GM23338 (cell line): ENCODE measurements around the gene SH2D6. TPM values are rescaled to one million over a fixed set of nuclear protein-coding genes. Genes with fewer than 3 reads are reported as not detected.

Source experiments
- ATAC-seq: fragments of 200-7000 bp; cut with Tn5 transposase; 3 replicates; pipeline ENCODE4 v1.9.1; 2020
- DNase-seq: peaks from one replicate; pipeline ENCODE4 v3.0.0-alpha.2; 2015; ENCODE audit warnings: low spot score
- H2AFZ ChIP-seq: fragments of 200-600 bp; sonication (generic); 2 replicates; pipeline ENCODE4 v1.8.0; 2016; ENCODE audit warnings: antibody characterized with exemption, mild to moderate bottlenecking, moderate library complexity
- H3F3A ChIP-seq: fragments of 200-600 bp; sonication (generic); replicated peaks from 2 replicates; pipeline ENCODE4 v1.8.0; 2017; ENCODE audit warnings: antibody characterized with exemption, mixed run types, low read depth
- H3K27ac ChIP-seq: fragments of 200-600 bp; sonication (generic); 2 replicates; pipeline ENCODE4 v1.6.1; 2016; ENCODE audit warnings: low read depth
- H3K27me3 ChIP-seq: fragments of 200-600 bp; sonication (generic); 2 replicates; pipeline ENCODE4 v1.8.0; 2016; ENCODE audit warnings: mild to moderate bottlenecking, mixed run types, moderate library complexity; ENCODE audit not compliant: insufficient read depth
- H3K36me3 ChIP-seq: fragments of 200-600 bp; sonication (generic); 2 replicates; pipeline ENCODE4 v1.8.0; 2016; ENCODE audit warnings: mild to moderate bottlenecking; ENCODE audit not compliant: insufficient read depth
- H3K4me1 ChIP-seq: fragments of 200-600 bp; sonication (generic); 2 replicates; pipeline ENCODE4 v1.8.0; 2016; ENCODE audit warnings: mild to moderate bottlenecking, moderate library complexity; ENCODE audit not compliant: insufficient read depth
- H3K4me2 ChIP-seq: fragments of 200-600 bp; sonication (generic); 2 replicates; pipeline ENCODE4 v1.7.1; 2017; ENCODE audit warnings: mixed run types
- H3K4me3 ChIP-seq: fragments of 200-600 bp; sonication (generic); 2 replicates; pipeline ENCODE4 v1.6.1; 2016; ENCODE audit warnings: mixed run types
- H3K79me2 ChIP-seq: fragments of 200-600 bp; sonication (generic); replicated peaks from 2 replicates; pipeline ENCODE4 v1.8.0; 2017; ENCODE audit warnings: mild to moderate bottlenecking; ENCODE audit not compliant: insufficient read depth
- H3K9me2 ChIP-seq: fragments of 200-600 bp; sonication (generic); 2 replicates; pipeline ENCODE4 v1.8.0; 2017; ENCODE audit not compliant: insufficient read depth
- H4K20me1 ChIP-seq: fragments of 200-600 bp; sonication (generic); replicated peaks from 2 replicates; pipeline ENCODE4 v1.8.0; 2017; ENCODE audit warnings: mild to moderate bottlenecking; ENCODE audit not compliant: insufficient read depth
- H3K27ac Mint-ChIP-seq: 2 replicates; pipeline ENCODE4 v1.8.0; 2020; ENCODE audit warnings: inconsistent platforms, mild to moderate bottlenecking, moderate library complexity, mixed read lengths
- H3K27me3 Mint-ChIP-seq: 3 replicates; pipeline ENCODE4 v1.8.0; 2022; ENCODE audit warnings: low read depth, mild to moderate bottlenecking, moderate library complexity, mixed read lengths, inconsistent platforms; ENCODE audit not compliant: insufficient read depth, poor library complexity
- H3K36me3 Mint-ChIP-seq: 3 replicates; pipeline ENCODE4 v1.8.0; 2021; ENCODE audit warnings: low read depth, mild to moderate bottlenecking, inconsistent platforms, moderate library complexity, mixed read lengths
- H3K4me1 Mint-ChIP-seq: 3 replicates; pipeline ENCODE4 v1.8.0; 2020; ENCODE audit warnings: mild to moderate bottlenecking, inconsistent platforms, mixed read lengths
- H3K4me3 Mint-ChIP-seq: 3 replicates; pipeline ENCODE4 v1.8.0; 2021; ENCODE audit warnings: moderate library complexity, mild to moderate bottlenecking, inconsistent platforms, mixed read lengths
- H3K9me3 Mint-ChIP-seq: 3 replicates; pipeline ENCODE4 v1.8.0; 2020; ENCODE audit warnings: moderate library complexity, mild to moderate bottlenecking, inconsistent platforms, mixed read lengths
- CREB1 ChIP-seq: fragments of 250-450 bp; sonication (Bioruptor Pico); IDR thresholded peaks from 2 replicates; pipeline ENCODE4 v1.5.0; 2020; ENCODE audit warnings: low read depth, mild to moderate bottlenecking, moderate library complexity
- EZH2 ChIP-seq: fragments of 200-600 bp; sonication (generic); IDR thresholded peaks from one replicate; pipeline ENCODE4 v1.8.0; 2017; ENCODE audit warnings: antibody characterized with exemption, mild to moderate bottlenecking, low read depth; ENCODE audit not compliant: unreplicated experiment
- EZH2phosphoT487 ChIP-seq: fragments of 200-600 bp; sonication (generic); IDR thresholded peaks from one replicate; pipeline ENCODE4 v1.8.1; 2018; ENCODE audit warnings: antibody characterized with exemption; ENCODE audit not compliant: unreplicated experiment
- JUNB ChIP-seq: IDR thresholded peaks from one replicate; pipeline ENCODE4 v1.6.1; 2016; ENCODE audit warnings: antibody characterized with exemption; ENCODE audit not compliant: unreplicated experiment
- NANOG ChIP-seq: IDR thresholded peaks from 2 replicates; pipeline ENCODE4 v1.6.1; 2016; ENCODE audit warnings: antibody characterized with exemption, borderline replicate concordance
- POLR2AphosphoS5 ChIP-seq: IDR thresholded peaks from 2 replicates; pipeline ENCODE4 v1.6.1; 2016; ENCODE audit warnings: antibody characterized with exemption, low read depth
- STAT1 ChIP-seq: IDR thresholded peaks from one replicate; pipeline ENCODE4 v1.6.1; 2016; ENCODE audit warnings: antibody characterized with exemption; ENCODE audit not compliant: unreplicated experiment
- ZNF114 ChIP-seq: fragments of 250-450 bp; sonication (Bioruptor Pico); IDR thresholded peaks from 2 replicates; pipeline ENCODE4 v1.5.0; 2020; ENCODE audit warnings: mild to moderate bottlenecking, moderate library complexity
- ZNF331 ChIP-seq: fragments of 250-450 bp; sonication (Bioruptor Pico); IDR thresholded peaks from 2 replicates; pipeline ENCODE4 v1.5.0; 2020; ENCODE audit warnings: low read depth, mild to moderate bottlenecking, moderate library complexity
- polyA plus RNA-seq: library from polyadenylated mRNA; unstranded; fragments of >200 nt; fragmentation: Nextera tagmentation; extraction: Ambion mirVana; gene quantifications from 2 replicates; pipeline ENCODE4 v1.2.1, GENCODE V29; 2016
- total RNA-seq: library from RNA; depleted of rRNA; stranded (reverse); fragments of >200 nt; shearing (Covaris generic); gene quantifications from 2 replicates; pipeline ENCODE4 v1.2.3, GENCODE V29; 2014
- TF ChIP-seq, protein P1 (sequence below), 2 experiments: fragments of 200-600 bp in 1 of 2; sonication (generic) in 1 of 2; conservative IDR thresholded peaks; 2 replicates each; pipeline versions ENCODE4 v1.5.1 to v1.6.1; 2016 to 2017; ENCODE audit warnings: antibody characterized with exemption in 2 of 2, low read depth in 2 of 2, mild to moderate bottlenecking in 2 of 2, moderate library complexity in 1 of 2
- TF ChIP-seq, protein P2 (sequence below): IDR thresholded peaks from one replicate; pipeline ENCODE4 v1.6.1; 2018; ENCODE audit warnings: antibody characterized with exemption; ENCODE audit not compliant: unreplicated experiment
- TF ChIP-seq, protein P3 (sequence below): fragments of 250-450 bp; sonication (Bioruptor Pico); IDR thresholded peaks from 2 replicates; pipeline ENCODE4 v1.5.0; 2020; ENCODE audit warnings: mild to moderate bottlenecking, moderate library complexity
- TF ChIP-seq, protein P4 (sequence below): IDR thresholded peaks from 2 replicates; pipeline ENCODE4 v1.6.1; 2016; ENCODE audit warnings: antibody characterized with exemption

SH2D6 gene
- total and polyA plus RNA-seq, 2 experiments from 2014 or later: 0.37 TPM; not detected in 1

GRCh38 chr2:85380048-85380447 lies 38.5 kb upstream of the SH2D6 start:
- no peak overlapping the region for H3K4me3 Mint-ChIP-seq
- H3K27ac Mint-ChIP-seq: no peak overlapping the region
- H3K4me1 Mint-ChIP-seq: peaks cover 9% of the 10 kb centered on the region
- no peaks in the 10 kb centered on the region for H3F3A ChIP-seq
- no peaks in the 10 kb centered on the region for H4K20me1 ChIP-seq
- no peak for DNase-seq
- H3K9me2 ChIP-seq: no peaks in the 10 kb centered on the region
- H3K79me2 ChIP-seq: no peaks in the 10 kb centered on the region
- no peak overlapping the region for H3K27ac ChIP-seq
- H3K4me3 ChIP-seq: no peak overlapping the region
- H3K36me3 Mint-ChIP-seq: peaks cover 44% of the 10 kb centered on the region
- no peak overlapping the region for H3K4me2 ChIP-seq
- ATAC-seq: no peak
- H3K27me3 Mint-ChIP-seq: peaks cover 4% of the 10 kb centered on the region
- TF ChIP-seq EZH2 (no peak), ZNF114 (CRISPR knock-in tag) (no peak), JUNB (no peak), POLR2AphosphoS5 (no peak), EZH2phosphoT487 (no peak), STAT1 (no peak), CREB1 (CRISPR knock-in tag) (no peak), NANOG (no peak), ZNF331 (CRISPR knock-in tag) (no peak)
- TF ChIP-seq, protein P1, sequence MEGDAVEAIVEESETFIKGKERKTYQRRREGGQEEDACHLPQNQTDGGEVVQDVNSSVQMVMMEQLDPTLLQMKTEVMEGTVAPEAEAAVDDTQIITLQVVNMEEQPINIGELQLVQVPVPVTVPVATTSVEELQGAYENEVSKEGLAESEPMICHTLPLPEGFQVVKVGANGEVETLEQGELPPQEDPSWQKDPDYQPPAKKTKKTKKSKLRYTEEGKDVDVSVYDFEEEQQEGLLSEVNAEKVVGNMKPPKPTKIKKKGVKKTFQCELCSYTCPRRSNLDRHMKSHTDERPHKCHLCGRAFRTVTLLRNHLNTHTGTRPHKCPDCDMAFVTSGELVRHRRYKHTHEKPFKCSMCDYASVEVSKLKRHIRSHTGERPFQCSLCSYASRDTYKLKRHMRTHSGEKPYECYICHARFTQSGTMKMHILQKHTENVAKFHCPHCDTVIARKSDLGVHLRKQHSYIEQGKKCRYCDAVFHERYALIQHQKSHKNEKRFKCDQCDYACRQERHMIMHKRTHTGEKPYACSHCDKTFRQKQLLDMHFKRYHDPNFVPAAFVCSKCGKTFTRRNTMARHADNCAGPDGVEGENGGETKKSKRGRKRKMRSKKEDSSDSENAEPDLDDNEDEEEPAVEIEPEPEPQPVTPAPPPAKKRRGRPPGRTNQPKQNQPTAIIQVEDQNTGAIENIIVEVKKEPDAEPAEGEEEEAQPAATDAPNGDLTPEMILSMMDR (conservative IDR thresholded peaks at IDR 0.05; ENCODE audit: low read depth in 2 of 2): no peak
- TF ChIP-seq, protein P2, sequence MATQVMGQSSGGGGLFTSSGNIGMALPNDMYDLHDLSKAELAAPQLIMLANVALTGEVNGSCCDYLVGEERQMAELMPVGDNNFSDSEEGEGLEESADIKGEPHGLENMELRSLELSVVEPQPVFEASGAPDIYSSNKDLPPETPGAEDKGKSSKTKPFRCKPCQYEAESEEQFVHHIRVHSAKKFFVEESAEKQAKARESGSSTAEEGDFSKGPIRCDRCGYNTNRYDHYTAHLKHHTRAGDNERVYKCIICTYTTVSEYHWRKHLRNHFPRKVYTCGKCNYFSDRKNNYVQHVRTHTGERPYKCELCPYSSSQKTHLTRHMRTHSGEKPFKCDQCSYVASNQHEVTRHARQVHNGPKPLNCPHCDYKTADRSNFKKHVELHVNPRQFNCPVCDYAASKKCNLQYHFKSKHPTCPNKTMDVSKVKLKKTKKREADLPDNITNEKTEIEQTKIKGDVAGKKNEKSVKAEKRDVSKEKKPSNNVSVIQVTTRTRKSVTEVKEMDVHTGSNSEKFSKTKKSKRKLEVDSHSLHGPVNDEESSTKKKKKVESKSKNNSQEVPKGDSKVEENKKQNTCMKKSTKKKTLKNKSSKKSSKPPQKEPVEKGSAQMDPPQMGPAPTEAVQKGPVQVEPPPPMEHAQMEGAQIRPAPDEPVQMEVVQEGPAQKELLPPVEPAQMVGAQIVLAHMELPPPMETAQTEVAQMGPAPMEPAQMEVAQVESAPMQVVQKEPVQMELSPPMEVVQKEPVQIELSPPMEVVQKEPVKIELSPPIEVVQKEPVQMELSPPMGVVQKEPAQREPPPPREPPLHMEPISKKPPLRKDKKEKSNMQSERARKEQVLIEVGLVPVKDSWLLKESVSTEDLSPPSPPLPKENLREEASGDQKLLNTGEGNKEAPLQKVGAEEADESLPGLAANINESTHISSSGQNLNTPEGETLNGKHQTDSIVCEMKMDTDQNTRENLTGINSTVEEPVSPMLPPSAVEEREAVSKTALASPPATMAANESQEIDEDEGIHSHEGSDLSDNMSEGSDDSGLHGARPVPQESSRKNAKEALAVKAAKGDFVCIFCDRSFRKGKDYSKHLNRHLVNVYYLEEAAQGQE: no peak
- TF ChIP-seq, protein P3, sequence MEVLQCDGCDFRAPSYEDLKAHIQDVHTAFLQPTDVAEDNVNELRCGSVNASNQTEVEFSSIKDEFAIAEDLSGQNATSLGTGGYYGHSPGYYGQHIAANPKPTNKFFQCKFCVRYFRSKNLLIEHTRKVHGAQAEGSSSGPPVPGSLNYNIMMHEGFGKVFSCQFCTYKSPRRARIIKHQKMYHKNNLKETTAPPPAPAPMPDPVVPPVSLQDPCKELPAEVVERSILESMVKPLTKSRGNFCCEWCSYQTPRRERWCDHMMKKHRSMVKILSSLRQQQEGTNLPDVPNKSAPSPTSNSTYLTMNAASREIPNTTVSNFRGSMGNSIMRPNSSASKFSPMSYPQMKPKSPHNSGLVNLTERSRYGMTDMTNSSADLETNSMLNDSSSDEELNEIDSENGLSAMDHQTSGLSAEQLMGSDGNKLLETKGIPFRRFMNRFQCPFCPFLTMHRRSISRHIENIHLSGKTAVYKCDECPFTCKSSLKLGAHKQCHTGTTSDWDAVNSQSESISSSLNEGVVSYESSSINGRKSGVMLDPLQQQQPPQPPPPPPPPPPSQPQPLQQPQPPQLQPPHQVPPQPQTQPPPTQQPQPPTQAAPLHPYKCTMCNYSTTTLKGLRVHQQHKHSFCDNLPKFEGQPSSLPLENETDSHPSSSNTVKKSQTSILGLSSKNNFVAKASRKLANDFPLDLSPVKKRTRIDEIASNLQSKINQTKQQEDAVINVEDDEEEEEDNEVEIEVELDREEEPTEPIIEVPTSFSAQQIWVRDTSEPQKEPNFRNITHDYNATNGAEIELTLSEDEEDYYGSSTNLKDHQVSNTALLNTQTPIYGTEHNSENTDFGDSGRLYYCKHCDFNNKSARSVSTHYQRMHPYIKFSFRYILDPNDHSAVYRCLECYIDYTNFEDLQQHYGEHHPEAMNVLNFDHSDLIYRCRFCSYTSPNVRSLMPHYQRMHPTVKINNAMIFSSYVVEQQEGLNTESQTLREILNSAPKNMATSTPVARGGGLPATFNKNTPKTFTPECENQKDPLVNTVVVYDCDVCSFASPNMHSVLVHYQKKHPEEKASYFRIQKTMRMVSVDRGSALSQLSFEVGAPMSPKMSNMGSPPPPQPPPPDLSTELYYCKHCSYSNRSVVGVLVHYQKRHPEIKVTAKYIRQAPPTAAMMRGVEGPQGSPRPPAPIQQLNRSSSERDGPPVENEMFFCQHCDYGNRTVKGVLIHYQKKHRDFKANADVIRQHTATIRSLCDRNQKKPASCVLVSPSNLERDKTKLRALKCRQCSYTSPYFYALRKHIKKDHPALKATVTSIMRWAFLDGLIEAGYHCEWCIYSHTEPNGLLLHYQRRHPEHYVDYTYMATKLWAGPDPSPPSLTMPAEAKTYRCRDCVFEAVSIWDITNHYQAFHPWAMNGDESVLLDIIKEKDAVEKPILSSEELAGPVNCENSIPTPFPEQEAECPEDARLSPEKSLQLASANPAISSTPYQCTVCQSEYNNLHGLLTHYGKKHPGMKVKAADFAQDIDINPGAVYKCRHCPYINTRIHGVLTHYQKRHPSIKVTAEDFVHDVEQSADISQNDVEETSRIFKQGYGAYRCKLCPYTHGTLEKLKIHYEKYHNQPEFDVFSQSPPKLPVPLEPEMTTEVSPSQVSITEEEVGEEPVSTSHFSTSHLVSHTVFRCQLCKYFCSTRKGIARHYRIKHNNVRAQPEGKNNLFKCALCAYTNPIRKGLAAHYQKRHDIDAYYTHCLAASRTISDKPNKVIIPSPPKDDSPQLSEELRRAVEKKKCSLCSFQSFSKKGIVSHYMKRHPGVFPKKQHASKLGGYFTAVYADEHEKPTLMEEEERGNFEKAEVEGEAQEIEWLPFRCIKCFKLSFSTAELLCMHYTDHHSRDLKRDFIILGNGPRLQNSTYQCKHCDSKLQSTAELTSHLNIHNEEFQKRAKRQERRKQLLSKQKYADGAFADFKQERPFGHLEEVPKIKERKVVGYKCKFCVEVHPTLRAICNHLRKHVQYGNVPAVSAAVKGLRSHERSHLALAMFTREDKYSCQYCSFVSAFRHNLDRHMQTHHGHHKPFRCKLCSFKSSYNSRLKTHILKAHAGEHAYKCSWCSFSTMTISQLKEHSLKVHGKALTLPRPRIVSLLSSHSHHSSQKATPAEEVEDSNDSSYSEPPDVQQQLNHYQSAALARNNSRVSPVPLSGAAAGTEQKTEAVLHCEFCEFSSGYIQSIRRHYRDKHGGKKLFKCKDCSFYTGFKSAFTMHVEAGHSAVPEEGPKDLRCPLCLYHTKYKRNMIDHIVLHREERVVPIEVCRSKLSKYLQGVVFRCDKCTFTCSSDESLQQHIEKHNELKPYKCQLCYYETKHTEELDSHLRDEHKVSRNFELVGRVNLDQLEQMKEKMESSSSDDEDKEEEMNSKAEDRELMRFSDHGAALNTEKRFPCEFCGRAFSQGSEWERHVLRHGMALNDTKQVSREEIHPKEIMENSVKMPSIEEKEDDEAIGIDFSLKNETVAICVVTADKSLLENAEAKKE: no peak
- TF ChIP-seq, protein P4, sequence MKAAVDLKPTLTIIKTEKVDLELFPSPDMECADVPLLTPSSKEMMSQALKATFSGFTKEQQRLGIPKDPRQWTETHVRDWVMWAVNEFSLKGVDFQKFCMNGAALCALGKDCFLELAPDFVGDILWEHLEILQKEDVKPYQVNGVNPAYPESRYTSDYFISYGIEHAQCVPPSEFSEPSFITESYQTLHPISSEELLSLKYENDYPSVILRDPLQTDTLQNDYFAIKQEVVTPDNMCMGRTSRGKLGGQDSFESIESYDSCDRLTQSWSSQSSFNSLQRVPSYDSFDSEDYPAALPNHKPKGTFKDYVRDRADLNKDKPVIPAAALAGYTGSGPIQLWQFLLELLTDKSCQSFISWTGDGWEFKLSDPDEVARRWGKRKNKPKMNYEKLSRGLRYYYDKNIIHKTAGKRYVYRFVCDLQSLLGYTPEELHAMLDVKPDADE: no peak
- peaks cover 5% of the 10 kb centered on the region; the same call in 1 of the 2 replicates for H3K4me1 ChIP-seq
- no peak overlapping the region for H2AFZ ChIP-seq
- peaks cover 22% of the 10 kb centered on the region for H3K9me3 Mint-ChIP-seq
- no peaks in the 10 kb centered on the region for H3K27me3 ChIP-seq
- H3K36me3 ChIP-seq: peaks cover 16% of the 10 kb centered on the region
